ENCODE data around the gene OCIAD1.

The OCIAD1 gene

GRCh38 chr4:48902266-48902665 is 71.4 kb downstream of the OCIAD1 start:
- peak; percentile 73 for DNase-seq (ENCODE audit: low read depth)
- TF ChIP-seq CTCF (conservative IDR thresholded peaks at IDR 0.05; ENCODE audit: control insufficient read depth, insufficient read depth, low read depth, low read length), result no peak
- H3K4me3 ChIP-seq (ENCODE audit: control insufficient read depth, low read depth, low read length), result no peak overlapping the region

GRCh38 chr4:48904101-48904500 is 73.2 kb downstream of the OCIAD1 start:
- H3K4me3 ChIP-seq (ENCODE audit: control insufficient read depth, low read depth, low read length), result no peak overlapping the region
- no peak for TF ChIP-seq CTCF (conservative IDR thresholded peaks at IDR 0.05; ENCODE audit: control insufficient read depth, insufficient read depth, low read depth, low read length)
- DNase-seq (ENCODE audit: low read depth), result no peak

GRCh38 chr4:48904541-48905142 is 73.8 kb downstream of the OCIAD1 start:
- no peak overlapping the region for H3K4me3 ChIP-seq (ENCODE audit: control insufficient read depth, low read depth, low read length)
- no peak for DNase-seq (ENCODE audit: low read depth)
- TF ChIP-seq CTCF (conservative IDR thresholded peaks at IDR 0.05; ENCODE audit: control insufficient read depth, insufficient read depth, low read depth, low read length), result no peak

- peak; percentile 73 for DNase-seq (ENCODE audit: low read depth)
- peak; percentile 22 for TF ChIP-seq CTCF (conservative IDR thresholded peaks at IDR 0.05; ENCODE audit: control insufficient read depth, insufficient read depth, low read depth, low read length)
- H3K4me3 ChIP-seq (ENCODE audit: control insufficient read depth, low read depth, low read length), result peak overlapping the region; percentile 30
Measured at GRCh38 chr4:48905363-48906015, 74.6 kb downstream of the OCIAD1 start.

GRCh38 chr4:48906206-48907173 is 75.6 kb downstream of the OCIAD1 start, which contains the start of gene OCIAD2:
Gene OCIAD2 (minus strand): TSS chr4:48906774. CDS start chr4:48904549, 2,225 bp downstream.
- peak within 1 kb of the TSS; percentile 30 for H3K4me3 ChIP-seq (ENCODE audit: control insufficient read depth, low read depth, low read length)
- no peak for TF ChIP-seq CTCF (conservative IDR thresholded peaks at IDR 0.05; ENCODE audit: control insufficient read depth, insufficient read depth, low read depth, low read length)
- no peak for DNase-seq (ENCODE audit: low read depth)

- DNase-seq (ENCODE audit: low read depth), result no peak
- no peak for TF ChIP-seq CTCF (conservative IDR thresholded peaks at IDR 0.05; ENCODE audit: control insufficient read depth, insufficient read depth, low read depth, low read length)
- no peak overlapping the region for H3K4me3 ChIP-seq (ENCODE audit: control insufficient read depth, low read depth, low read length)
Measured at GRCh38 chr4:48907706-48908477, 77.0 kb downstream of the OCIAD1 start.
